HG03064 (cell line): ENCODE measurements around the gene GAS6.

Experiments
- ATAC-seq: cut with Tn5 transposase; IDR thresholded peaks from one replicate; pipeline ENCODE4 v1.9.1; 2021; ENCODE audit warnings: low read depth; ENCODE audit not compliant: unreplicated experiment

The GAS6 gene

DNA sequence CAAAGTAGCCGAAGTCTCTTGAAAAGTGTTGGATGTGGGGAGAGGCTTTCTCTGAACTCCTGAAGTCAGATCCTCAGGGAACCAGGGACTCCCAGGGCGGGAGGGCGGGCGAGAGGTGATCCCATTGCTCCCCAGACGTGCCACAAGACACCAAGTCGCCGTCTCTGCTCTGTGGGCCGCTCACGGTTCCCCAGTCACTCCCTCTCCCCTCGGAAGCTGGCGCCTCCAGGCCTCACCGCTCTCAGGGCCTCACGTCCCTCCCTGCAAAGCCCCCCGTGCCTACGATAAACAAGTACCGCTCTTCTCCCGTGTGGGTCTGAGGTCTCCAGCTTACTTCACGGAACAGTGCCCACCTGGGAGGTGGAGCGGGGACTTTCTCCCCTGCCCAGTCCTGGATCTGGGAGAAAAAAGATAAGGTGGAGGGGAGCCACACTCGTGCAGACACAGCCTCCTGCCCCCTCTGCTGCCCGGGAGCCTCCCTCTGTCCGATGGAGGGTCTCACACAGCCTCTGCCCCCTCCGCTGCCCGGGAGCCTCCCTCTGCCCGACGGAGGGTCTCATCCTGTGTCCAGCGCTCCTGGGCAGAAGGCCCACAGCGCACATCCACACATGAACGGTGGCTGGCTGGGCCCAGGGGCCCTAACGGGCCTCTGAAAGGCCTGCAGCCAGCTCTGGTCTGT is 50.7 kb downstream of the GAS6 start:
- no peak for ATAC-seq

DNA sequence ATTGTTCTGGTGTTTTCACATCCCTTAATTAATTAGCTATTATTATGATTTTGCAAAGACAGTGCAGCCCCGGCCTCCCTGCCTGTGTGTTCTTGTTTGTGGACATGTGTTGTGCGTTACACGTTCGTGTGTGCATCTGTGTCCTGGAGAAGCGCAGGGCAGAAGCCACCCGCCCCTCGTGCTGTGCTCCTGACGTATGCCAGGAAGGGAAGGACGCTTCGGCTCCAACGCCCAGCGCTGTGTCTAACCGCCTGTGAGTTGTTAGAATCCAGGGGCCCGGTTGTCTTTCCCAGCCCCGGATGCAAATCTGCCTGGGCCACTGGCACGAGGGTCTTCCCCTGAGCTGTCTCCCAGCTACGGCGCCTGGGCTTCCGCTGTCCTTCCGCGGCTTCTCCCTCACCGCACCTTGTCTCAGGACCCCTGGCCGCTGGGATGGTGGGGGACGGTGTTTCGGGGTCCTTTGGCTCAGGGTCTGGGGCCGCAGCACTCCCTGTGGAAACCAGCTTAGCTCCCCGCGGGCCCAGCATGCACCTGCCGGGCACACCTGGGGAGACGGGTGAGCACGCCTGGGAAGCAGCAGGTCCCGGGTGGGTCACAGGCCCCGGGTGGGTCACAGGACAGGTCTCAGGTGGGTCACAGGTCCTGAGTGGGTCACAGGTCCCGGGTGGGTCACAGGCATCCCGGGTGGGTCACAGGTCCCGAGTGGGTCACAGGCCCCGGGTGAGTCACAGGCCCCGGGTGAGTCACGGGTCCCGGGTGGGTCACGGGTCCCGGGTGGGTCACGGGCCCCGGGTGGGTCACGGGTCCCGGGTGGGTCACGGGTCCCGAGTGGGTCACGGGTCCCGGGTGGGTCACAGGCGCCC is 51.5 kb downstream of the GAS6 start:
- no peak for ATAC-seq

DNA sequence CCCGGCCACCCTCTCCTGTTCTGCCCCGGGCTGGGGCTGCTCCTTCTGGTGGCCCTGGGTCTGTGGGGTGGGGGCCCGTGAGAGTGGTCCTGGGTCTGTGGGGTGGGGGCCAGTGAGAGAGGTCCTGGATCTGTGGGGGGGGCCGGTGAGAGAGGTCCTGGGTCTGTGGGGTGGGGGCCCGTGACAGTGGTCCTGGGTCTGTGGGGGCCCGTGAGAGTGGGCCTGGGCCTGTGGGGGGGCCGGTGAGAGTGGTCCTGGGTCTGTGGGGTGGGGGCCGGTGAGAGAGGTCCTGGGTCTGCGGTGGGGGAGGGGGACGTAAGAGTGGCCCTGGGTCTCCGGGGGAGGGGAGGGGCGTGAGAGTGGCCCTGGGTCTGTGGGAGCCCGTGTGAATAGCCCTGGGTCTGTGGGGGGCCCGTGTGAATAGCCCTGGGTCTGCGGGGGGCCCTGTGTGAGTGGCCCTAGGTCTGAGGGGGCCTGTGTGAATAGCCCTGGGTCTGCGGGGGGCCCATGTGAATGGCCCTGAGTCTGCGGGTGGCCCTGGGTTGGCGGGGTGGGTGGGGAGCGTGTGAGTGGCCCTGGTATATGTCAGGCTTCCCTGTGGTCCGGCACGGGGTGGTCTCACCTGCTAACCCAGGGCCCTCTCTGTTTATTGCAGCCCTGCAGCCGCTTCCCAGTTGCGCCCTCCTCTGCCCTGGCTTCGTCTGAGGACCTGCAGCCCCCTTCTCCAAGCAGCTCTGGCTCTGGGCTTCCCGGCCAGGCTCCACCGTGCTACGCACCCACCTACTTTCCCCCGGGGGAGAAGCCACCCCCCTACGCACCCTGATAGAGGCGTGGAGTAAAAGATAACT is 52.6 kb downstream of the GAS6 start:
- ATAC-seq: no peak

DNA sequence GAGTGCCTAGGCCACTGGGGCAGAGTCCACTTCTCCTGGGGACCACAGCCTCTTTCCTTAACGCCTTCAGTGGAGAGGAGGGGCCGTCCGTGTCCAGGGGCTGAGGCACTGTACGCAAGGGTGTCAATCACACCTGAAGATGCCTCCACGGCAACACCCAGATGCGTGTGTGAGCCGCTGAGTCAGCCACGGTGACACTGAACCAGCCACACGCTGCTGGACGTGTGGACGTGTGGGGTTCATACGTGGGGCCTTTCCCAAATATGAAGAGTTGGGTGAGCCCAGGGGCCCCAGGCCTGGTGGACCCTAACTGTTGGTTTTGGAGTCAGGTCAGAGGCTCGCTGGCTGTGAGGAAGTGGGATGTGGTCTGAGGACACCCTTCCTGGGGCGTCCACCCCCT is 53.2 kb downstream of the GAS6 start:
- no peak for ATAC-seq

DNA sequence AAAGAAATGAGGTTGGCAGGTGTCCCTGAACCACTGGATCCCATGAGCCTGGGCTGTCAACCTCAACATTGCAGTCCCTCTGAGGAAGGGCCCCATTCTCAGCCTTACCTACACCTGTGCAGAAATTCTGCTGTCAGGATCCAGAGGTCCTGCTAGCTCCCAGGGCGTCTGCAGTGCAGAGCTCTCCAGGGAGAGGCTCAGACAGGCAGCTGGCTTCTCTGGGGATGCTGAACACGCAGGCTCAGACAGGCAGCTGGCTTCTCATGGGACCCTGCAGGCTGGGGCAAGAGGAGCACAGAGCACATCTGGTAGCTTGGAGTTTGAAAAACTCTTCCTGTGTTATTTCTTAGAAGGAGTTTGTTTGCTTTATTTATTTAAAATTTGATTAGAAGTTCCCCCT is 53.9 kb downstream of the GAS6 start:
- ATAC-seq: no peak

DNA sequence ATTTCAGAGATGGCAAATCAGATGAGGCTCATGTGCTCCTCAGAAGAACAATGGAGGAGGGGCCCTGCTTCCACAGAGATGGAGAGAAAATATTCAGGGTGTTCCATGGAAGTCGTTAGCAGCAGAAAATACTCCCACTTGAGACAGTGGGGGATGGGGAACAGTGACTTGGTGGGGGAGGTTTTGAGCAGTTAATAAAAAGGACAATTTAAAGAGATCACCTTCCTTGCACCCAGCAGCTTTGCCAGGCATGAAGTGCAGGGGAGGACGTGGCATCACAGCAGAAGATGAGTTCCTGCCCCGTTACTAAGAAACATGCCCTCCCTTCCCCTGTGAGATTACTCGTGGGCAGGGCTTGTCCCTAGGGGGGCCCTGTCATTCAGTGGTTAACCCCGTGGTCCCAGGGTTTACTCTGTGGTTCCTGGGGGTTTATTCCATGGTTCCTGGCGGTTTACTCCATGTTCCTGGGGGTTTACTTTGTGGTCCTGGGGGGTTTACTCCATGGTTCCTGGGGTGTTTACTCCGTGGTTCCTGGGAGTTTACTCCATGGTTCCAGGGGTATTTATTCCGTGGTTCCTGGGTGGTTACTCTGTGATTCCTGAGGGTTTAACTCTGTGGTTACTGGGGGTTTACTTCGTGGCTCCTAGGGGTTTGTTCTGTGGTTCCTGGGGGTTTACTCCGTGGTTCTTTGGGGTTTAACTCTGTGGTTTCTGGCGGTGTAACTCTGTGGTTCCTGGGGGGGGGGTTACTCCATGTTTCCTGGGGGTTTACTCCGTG is 55.6 kb downstream of the GAS6 start:
- ATAC-seq: no peak

DNA sequence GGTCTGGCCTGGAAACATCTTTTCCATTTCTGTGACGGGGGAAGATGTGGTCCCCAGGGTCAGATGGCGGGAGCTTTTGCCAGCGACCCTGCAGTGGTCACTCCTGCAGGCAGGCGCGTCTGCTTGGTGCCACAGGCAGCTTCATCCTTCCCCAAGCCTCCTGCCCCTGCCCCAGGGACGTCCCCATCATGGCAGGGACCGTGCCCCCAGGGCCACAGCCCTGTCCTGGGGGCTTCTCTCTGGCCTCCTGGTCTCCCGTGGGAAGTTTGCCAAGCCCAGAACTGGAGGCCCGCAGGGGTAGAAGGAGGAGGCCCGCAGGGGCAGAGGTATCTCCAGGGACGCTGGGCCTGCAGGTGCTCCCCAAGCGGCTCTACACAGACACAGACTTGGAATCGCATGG is 57.4 kb downstream of the GAS6 start:
- ATAC-seq: no peak

DNA sequence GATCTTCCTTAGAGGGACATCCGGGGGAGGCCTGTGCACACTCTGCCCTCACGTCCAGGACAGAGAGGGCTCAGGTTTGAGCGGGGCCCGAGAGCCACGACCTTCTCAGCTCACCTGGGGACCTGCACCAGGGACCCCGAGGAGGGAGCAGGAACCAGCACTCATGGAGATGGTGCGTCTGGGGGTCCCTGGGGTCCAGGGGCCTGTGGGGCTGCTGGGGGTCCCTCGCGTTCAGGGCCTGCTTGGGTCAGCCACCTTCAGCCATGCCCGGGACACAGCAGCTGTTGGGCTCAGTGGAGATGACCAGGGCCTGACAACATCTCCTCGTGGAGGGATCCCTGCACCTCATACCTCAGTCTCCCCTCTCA is 57.8 kb downstream of the GAS6 start:
- no peak for ATAC-seq

DNA sequence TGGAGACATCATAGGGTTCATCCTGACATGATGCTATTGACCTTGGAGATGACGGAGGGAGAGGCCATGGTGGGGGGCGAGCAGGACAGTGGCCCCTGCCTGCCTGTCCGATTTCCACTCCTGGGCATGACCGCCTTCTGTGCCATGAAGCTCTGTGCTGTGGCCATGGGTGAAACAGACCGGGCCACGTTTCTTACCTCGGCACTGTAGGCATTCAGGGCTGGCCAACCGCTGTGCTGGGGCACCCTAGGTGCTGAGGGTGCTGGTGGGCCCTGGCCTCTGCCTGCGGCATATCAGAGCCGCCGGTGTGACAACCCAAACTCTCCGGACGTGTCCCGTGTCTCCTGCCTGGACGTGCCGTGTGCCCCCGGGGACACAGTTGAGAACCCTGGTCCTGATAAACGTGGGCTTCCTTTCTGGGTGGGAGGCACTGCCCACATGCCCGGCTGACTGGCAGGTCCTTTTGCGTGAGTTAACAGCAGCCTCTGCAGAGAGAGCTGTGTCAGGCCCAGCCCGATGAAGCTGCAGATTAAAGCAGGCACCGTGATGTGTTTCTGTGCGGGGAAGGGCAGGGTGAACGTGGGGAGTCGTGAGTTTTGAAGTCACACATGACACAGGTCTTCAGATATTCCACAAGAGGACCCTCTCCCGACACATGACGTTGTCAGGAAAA is 58.3 kb downstream of the GAS6 start:
- ATAC-seq: no peak

DNA sequence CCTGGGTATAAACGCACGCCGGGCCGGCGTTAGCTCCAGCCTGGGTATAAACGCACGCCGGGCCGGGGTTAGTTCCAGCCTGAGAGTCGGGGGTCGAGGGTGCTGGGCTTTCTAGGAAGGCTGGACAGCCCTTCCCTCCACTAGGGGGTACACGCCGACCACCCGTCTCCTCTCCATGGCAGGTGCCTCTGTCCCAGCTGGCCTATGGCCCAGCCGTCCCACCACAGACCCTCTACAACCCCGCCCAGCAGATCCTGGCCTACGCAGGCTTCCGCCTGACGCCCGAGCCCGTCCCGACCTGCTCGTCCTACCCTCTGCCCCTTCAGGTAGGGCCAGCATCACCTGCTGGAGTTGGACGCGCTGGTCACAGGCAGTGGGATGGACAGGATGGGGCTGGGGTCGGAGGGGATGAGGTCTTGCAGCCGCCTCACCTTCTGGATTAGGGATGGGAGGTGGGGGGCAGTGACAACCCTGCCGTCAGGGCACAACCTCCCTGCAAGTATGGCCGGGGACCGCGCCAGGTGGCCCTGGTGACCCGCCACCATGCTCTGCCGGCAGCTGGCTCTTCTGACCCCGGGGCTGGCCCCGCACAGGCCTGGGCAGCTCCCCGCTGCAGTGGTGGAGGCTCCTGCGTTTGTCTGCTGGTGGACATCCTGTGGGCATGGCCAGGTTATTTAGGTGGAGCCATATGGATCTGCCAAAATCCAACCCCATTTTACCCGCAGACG is 59.0 kb downstream of the GAS6 start:
- no peak for ATAC-seq

DNA sequence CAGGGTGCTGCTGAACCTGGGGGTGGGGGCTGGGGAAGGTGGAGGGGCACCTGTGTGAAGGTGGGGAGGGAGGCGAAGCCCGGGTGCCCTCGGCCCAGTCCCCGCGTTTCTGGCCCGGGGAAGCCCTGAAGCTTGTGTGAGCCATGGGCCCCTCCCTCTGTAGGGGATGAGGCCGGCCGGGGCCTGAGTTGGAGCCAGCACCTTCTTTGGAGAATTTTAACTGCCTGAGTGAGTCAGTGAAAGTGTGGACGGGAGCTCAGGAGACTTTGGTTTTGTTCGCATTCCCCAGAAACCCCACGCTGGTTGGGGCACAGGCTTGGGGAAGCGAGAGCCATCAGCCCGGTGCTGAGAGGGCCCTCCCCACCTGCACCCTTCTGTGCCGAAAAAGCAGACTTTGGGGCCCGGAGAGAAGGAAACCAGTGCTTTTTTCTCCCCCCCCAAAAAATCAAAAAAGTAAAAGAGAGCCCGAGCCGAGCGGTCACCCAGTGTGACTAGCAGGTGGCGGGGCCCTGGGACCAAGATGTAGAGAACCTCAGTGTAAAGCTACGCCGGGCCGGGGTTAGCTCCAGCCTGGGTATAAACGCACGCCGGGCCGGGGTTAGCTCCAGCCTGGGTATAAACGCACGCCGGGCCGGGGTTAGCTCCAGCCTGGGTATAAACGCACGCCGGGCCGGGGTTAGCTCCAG is 59.7 kb downstream of the GAS6 start:
- ATAC-seq: no peak

DNA sequence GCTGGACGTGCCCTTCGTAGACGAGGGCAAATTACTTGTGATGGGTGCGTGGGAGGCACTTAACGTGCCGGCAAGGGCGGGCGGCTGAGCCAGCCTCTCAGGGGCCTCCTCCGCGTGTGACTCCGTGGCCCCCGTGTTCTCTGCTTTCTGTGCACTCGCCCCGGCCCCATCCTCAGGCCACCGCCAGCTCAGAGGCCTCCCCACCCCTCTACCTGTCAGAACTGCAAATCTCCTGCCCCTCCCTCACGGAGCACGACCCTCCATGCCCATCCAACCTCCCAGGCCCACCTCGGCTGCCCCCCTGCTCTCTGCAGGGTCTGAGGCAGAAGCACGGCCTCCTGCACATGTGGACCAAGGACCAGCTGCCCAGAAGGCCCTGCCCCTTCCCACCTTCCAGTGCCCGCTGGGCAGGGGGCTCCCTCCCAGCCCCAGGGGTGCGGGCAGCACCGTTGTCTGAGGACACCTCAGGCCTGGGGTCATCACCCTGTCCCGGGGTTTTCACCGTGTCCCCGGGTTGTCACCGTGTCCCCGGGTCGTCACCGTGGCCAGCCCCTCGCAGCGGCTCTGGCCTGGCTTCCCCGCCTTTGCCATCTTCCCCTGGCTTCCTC is 60.4 kb downstream of the GAS6 start:
- no peak for ATAC-seq

DNA sequence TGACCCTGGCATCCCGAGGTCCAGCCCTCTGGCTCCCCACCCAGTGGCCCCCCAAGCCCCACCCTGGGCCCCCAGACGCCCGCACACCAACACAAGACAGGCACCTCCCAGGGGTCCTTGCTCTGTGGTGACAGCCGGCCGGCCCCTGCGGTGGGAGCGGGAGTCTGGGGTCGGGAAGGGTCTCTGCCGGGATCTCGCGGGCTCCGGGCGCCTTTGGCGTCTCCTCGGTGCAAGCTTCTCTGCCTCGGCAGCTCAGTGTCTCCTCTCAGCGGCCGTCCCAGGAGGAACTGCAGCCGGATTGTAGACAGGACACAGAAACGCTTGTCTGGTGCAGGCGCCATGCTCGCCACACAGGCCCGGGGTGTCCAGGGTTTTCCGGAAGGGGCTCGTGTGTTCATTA is 61.1 kb downstream of the GAS6 start:
- ATAC-seq: no peak

DNA sequence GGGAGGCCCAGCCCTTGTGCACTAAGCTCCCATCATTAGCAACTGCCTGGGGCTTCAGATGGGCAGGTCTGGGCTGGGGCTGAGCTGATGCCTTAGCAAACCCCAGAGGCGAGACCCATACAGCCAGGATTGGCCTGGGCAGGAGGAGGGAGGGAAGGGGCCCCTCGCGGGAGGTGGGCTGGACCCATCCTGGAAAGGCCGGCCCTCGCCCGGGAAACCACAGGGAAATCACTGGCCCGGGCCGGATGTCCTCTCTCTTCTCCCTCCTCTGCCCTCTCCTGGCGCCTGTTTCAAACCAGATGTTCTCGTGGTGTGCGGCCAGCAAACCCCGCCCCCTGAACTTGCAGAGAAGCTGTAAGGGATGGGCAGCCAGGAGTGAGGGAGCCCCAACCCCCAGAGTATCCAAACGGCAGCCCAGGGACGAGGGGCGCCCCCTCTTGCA is 61.8 kb downstream of the GAS6 start:
- ATAC-seq: no peak

DNA sequence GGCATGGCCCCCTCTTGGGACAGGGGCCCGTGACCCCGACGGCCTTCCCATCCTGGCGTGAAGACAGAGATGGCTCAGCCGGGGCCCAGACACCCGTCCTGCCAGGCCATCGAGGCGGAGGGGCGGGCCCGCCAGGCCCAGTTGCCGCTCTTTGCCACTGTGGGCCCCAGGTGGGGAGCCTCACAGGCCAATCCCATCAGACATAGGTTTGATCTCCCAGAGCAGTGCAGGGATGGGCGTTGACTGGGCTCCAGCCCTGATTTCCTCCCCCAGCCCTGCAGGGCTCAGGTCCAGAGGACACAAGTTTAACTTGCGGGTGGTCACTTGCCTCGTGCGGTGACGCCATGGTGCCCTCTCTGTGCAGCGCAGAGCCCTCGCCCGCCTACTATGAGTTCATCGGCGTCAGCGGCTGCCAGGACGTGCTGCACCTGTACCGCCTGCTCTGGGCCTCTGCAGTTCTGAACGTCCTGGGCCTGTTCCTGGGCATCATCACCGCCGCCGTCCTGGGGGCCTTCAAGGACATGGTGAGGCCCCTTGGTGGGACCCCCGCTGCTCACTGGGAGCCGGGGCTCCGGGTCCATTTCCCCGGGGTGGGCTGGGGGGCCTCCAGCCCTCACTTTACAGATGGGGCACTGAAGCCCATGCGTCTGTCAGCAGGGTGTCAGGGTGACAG is 62.5 kb downstream of the GAS6 start:
- no peak for ATAC-seq

DNA sequence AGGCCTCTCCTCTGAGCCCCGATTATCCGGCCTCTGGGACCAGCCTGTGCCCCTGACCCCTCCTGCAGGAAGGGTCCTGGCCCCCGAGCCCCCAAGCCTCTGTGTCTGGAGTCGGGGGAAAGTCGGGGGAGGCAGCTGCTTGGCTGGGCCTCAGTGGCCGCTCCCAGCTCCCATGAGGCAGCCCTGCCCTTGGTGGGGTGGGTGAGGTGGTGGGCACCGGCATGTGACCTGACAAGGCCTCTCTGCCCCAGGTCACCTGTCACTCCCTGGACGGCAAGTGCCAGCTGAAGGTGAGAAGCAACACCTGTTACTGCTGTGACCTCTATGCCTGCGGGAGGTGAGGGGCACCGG is 63.3 kb downstream of the GAS6 start:
- no peak for ATAC-seq

DNA sequence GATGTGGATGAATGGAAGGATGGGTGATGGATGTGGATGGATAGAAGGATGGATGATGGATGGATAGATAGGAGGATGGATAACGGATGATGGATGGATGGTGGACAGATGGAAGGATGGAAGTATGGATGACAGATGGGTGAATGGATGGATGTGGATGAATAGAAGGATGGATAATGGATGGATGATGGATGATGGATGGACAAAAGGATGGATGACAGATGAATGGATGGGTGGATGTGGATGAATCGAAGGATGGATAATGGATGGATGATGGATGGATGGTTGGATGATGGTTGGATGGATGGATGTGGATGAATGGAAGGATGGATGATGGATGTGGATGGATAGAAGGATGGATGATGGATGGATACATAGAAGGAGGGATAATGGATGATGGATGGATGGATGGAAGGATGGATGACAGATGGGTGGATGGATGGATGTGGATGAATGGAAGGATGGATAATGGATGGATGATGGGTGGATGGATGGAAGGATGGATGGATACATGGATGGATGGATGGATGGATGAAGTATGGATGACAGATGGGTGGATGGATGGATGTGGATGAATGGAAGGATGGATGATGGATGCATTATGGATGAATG is 65.6 kb downstream of the GAS6 start:
- no peak for ATAC-seq
